HFF-Myc (cell line): ENCODE data around the gene TTC7B.

Experiments
- DNase-seq: peaks from one replicate; pipeline ENCODE4 v3.0.0-alpha.2; 2011; ENCODE audit warnings: low read depth; ENCODE audit errors: extremely low read depth
- H3K4me3 ChIP-seq: replicated peaks from 2 replicates; pipeline ENCODE4 v1.5.1; 2011; ENCODE audit warnings: low read depth, mild to moderate bottlenecking, control low read depth, low read length
- TF ChIP-seq, protein P1 (sequence below): IDR thresholded peaks from 2 replicates; pipeline ENCODE4 v1.5.1; 2012; ENCODE audit warnings: mild to moderate bottlenecking, low read depth, low read length, control low read depth; ENCODE audit errors: missing control alignments

Gene TTC7B

DNA sequence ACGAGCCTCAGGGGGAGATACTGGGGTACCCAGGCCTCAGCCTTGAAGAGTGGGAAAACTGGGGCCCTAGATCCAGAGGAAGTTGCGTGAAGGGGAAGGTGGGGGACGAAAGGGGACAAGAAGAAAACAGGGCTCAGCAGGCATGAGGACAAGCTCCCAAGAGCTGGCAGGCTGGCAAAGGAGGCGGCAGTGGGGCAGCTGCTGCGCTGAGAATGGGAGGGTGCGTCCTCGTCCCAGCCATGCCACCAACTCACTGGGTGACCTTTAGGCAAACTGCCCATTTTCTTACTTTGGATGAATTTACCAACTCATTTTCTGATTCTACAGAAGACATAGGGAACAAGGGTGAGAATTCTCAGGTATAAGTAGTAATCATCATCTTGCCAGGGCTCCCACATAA lies 133.6 kb downstream of the TTC7B start:
- TF ChIP-seq, protein P1, sequence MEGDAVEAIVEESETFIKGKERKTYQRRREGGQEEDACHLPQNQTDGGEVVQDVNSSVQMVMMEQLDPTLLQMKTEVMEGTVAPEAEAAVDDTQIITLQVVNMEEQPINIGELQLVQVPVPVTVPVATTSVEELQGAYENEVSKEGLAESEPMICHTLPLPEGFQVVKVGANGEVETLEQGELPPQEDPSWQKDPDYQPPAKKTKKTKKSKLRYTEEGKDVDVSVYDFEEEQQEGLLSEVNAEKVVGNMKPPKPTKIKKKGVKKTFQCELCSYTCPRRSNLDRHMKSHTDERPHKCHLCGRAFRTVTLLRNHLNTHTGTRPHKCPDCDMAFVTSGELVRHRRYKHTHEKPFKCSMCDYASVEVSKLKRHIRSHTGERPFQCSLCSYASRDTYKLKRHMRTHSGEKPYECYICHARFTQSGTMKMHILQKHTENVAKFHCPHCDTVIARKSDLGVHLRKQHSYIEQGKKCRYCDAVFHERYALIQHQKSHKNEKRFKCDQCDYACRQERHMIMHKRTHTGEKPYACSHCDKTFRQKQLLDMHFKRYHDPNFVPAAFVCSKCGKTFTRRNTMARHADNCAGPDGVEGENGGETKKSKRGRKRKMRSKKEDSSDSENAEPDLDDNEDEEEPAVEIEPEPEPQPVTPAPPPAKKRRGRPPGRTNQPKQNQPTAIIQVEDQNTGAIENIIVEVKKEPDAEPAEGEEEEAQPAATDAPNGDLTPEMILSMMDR = no peak
- DNase-seq = no peak
- no peak overlapping the region for H3K4me3 ChIP-seq

DNA sequence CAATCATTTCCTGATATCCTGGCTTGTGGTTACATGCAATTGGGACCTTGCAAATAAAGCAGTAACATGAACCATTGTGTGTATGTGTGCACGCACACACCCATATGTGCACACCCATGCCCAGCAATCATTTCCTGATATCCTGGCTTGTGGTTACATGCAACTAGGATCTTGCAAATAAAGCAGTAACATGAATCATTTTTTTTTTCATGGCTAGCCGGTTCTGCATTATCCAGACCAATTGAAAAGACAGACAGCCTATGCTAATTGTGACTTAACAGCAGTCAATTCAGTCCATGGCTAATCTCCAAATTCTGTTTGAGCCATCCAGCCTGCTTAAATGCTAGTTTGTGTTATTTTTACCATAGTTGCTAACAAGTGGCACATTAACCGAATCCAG lies 134.3 kb downstream of the TTC7B start:
- H3K4me3 ChIP-seq = no peak overlapping the region
- TF ChIP-seq, protein P1 = no peak
- DNase-seq = no peak

DNA sequence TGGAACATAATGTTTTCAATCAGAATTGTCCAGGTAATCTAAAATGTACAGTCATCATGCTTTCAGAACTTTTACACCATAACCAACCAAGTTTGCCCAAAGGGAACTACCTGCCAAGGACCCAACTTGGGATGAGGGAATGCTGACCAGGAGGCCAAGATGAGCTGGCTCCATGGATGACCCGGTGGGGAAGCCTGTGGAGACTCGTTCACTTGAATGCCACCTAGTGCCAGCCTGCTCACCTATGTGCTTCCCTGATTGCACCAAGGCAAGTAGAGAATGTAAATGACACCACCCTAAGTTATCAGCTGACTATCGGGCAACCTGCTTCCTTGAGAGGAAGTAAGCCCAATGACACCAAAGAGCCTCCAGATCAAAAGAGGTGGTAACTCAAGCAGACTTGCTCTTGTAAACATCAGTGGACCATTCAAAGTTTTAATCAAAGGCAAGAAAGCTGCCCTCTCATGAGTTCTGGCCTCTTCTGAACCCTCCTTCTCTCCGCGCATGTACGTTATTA lies 137.3 kb downstream of the TTC7B start:
- TF ChIP-seq, protein P1 = no peak

DNA sequence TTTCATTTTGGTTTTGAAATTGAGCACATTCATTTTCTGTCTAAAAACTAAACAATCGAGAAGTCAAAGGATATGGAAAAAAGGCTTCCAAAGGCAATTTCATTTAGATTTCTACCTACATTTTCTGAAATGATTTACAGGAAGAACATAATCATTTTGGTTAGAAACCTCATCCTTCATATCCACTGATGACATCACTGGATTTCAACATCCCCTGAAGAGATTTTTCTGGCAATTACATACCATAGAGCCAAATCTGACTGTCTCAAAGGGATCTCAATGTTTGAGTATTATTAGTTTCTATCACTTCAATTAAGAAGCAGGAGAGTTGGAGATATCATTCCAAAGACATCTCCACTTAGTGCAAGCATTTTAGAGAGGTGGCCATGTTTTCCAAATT lies 137.8 kb downstream of the TTC7B start:
- H3K4me3 ChIP-seq = no peak overlapping the region
- DNase-seq = no peak
- TF ChIP-seq, protein P1 = no peak

More for the DNA sequence above, 137.3 kb downstream of the TTC7B start:
- no peak for DNase-seq
- no peak overlapping the region for H3K4me3 ChIP-seq

DNA sequence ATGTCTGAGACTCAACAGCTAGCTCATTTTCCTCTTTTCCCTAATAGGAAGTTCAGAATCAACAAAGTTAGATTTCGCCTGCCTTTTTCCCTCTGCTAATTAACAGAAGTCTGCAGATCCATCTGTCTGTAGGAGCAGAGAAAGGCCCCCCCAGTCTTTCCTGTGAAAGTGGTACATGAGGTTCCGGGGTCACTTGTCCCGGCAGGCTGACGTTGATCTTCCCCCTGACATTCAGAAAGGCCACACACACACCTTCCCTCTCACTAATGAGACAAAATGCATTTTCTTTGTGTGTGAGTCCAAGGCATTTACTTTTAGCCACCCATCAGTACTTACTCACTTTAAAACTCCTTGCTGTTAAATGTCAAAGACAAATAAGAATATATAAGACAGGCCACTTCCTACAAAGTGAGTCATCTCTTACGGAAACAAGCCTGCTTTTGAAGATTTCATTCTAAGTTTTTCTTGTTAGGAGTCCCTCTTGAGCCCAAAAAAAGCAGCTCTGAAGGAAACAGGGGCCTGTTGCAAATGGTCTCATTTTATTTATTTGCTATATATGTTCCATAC lies 138.7 kb downstream of the TTC7B start:
- no peak overlapping the region for H3K4me3 ChIP-seq
- TF ChIP-seq, protein P1 = no peak
- no peak for DNase-seq

DNA sequence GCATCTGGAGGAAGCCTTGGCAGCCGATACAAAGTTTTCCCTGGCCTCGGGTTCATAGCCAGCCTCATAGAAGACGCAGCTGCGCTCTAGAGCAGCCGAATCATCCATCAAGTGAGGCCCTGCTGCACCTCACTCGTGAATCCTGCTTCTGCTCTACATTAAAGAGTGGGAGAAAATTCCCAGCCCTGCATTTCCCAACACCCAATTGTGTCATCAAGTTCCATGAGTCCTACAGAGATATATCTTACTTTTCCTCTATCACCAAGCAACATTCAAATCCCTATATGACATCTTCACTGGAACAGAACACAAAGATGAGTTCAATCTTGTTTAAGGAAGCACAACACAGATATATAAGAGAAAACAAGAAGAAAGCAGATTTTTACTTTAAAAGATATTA lies 139.3 kb downstream of the TTC7B start:
- TF ChIP-seq, protein P1 = no peak
- no peak for DNase-seq
- no peak overlapping the region for H3K4me3 ChIP-seq

DNA sequence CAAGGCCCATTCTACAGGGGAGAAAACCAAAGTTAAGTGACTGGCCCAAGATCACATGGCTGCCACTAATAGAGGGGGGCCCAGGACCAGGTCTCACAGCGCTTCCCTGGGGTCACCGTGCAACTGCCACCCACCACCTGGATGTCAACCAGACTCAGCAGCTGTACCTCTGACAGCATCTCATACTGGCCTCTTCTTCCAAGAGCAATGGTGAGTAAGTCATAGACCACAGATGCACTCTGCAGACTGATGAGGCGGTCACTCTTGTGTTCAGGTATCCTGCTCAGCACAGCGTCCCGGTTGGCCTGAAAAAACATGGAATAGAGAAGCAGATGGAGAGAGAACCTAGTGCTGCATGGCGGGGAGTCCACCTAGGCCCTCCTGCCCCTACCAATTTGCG lies 139.9 kb downstream of the TTC7B start:
- DNase-seq = no peak
- TF ChIP-seq, protein P1 = no peak
- no peak overlapping the region for H3K4me3 ChIP-seq
